OCI-LY1 (cell line): ENCODE results near the gene KIF23.

ENCODE experiments used
- CTCF ChIP-seq: fragments of 200-600 bp; sonication (generic), shearing (Covaris generic); IDR thresholded peaks from 2 replicates; pipeline ENCODE4 v1.5.1; 2017; ENCODE audit warnings: mild to moderate bottlenecking, antibody characterized with exemption, low read length, moderate library complexity, mixed read lengths
- EZH2 ChIP-seq: fragments of 200-600 bp; sonication (generic), shearing (Covaris generic); IDR thresholded peaks from 2 replicates; pipeline ENCODE4 v1.8.0; 2017; ENCODE audit warnings: borderline replicate concordance, mixed run types, mild to moderate bottlenecking, antibody characterized with exemption, low read length, moderate library complexity, mixed read lengths

DNA sequence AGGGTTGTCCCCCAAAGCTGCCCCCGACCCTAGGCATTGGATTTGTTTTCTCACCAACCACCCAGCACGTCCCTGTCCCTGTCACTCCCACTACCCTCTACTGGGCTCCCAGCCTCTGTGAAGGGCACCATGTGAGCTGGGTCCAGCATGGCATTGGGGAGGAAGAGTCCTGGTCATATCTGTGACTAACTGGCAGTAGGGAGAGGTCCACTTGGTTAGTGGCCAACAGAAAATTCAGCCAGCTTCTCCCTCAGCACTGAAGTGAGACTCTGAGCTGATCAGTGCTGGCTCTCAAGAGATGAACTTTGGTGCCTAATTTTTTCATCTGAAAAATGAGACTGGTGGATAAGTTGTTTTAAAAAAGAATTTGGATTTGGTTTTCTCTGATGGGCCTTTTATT is 11.3 kb upstream of the KIF23 start:
- no peak for TF ChIP-seq CTCF
- TF ChIP-seq EZH2 = no peak
